ENCODE data around the gene SPATA2L. TPM values are rescaled to one million over a fixed set of nuclear protein-coding genes. Genes with fewer than 3 reads are reported as not detected.

Gene SPATA2L
- total and polyA plus RNA-seq, 2 of the 13 experiments (the other 11 are each of a cell fraction or from before 2014, with no cell fraction given), result 9.1 to 20.7 TPM

DNA sequence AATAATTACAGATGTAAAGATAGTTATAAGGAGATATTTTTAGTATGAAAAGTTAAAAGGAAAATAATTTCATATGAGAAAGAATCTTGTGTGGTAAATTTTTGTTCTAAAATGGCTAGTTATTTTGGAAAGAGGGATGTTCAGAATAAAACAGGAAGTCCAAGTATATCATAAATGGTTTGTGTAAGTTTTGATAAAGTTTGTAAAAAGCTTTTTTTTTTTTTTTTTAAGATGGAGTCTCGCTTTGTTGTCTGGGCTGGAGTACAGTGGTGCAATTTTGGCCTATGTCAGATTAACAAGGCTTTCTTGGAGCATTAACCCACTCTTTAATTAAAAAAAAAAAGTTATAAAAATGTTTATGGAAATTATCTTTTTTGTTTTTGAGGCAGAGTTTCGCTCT is 23.2 kb downstream of the SPATA2L start (continued):
- TF ChIP-seq, protein P1, sequence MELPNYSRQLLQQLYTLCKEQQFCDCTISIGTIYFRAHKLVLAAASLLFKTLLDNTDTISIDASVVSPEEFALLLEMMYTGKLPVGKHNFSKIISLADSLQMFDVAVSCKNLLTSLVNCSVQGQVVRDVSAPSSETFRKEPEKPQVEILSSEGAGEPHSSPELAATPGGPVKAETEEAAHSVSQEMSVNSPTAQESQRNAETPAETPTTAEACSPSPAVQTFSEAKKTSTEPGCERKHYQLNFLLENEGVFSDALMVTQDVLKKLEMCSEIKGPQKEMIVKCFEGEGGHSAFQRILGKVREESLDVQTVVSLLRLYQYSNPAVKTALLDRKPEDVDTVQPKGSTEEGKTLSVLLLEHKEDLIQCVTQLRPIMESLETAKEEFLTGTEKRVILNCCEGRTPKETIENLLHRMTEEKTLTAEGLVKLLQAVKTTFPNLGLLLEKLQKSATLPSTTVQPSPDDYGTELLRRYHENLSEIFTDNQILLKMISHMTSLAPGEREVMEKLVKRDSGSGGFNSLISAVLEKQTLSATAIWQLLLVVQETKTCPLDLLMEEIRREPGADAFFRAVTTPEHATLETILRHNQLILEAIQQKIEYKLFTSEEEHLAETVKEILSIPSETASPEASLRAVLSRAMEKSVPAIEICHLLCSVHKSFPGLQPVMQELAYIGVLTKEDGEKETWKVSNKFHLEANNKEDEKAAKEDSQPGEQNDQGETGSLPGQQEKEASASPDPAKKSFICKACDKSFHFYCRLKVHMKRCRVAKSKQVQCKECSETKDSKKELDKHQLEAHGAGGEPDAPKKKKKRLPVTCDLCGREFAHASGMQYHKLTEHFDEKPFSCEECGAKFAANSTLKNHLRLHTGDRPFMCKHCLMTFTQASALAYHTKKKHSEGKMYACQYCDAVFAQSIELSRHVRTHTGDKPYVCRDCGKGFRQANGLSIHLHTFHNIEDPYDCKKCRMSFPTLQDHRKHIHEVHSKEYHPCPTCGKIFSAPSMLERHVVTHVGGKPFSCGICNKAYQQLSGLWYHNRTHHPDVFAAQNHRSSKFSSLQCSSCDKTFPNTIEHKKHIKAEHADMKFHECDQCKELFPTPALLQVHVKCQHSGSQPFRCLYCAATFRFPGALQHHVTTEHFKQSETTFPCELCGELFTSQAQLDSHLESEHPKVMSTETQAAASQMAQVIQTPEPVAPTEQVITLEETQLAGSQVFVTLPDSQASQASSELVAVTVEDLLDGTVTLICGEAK (IDR thresholded peaks at IDR 0.05), result 0 out of 2 replicates have a peak, but pooled peaks have one; percentile 12
- TF ChIP-seq, protein P1 (CRISPR knock-in tag; IDR thresholded peaks at IDR 0.05), result no peak
- TF ChIP-seq, protein P2, sequence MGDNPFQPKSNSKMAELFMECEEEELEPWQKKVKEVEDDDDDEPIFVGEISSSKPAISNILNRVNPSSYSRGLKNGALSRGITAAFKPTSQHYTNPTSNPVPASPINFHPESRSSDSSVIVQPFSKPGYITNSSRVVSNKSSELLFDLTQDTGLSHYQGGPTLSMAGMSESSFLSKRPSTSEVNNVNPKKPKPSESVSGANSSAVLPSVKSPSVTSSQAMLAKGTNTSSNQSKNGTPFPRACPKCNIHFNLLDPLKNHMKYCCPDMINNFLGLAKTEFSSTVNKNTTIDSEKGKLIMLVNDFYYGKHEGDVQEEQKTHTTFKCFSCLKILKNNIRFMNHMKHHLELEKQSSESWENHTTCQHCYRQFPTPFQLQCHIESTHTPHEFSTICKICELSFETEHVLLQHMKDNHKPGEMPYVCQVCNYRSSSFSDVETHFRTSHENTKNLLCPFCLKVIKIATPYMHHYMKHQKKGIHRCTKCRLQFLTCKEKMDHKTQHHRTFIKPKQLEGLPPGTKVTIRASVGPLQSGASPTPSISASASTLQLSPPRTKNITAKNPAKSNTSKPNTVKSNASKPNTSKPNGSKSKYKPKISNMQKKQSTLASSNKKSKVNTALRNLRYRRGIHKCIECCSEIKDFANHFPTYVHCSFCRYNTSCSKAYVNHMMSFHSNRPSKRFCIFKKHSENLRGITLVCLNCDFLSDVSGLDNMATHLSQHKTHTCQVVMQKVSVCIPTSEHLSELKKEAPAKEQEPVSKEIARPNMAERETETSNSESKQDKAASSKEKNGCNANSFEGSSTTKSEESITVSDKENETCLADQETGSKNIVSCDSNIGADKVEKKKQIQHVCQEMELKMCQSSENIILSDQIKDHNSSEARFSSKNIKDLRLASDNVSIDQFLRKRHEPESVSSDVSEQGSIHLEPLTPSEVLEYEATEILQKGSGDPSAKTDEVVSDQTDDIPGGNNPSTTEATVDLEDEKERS (CRISPR knock-in tag; IDR thresholded peaks at IDR 0.05), result peak; percentile 59; the same call in 1 of the 2 replicates
- TF ChIP-seq MTF2 (CRISPR knock-in tag; IDR thresholded peaks at IDR 0.05; ENCODE audit: borderline replicate concordance) (no peak), ONECUT2 (CRISPR knock-in tag; IDR thresholded peaks at IDR 0.05) (no peak), ZNF510 (CRISPR knock-in tag; IDR thresholded peaks at IDR 0.05; ENCODE audit: low read depth) (no peak), HDAC1 (CRISPR knock-in tag; IDR thresholded peaks at IDR 0.05) (no peak), FOSL2 (CRISPR knock-in tag; IDR thresholded peaks at IDR 0.05) (no peak), JDP2 (CRISPR knock-in tag; IDR thresholded peaks at IDR 0.05; ENCODE audit: borderline replicate concordance) (no peak)
- TF ChIP-seq, protein P3, sequence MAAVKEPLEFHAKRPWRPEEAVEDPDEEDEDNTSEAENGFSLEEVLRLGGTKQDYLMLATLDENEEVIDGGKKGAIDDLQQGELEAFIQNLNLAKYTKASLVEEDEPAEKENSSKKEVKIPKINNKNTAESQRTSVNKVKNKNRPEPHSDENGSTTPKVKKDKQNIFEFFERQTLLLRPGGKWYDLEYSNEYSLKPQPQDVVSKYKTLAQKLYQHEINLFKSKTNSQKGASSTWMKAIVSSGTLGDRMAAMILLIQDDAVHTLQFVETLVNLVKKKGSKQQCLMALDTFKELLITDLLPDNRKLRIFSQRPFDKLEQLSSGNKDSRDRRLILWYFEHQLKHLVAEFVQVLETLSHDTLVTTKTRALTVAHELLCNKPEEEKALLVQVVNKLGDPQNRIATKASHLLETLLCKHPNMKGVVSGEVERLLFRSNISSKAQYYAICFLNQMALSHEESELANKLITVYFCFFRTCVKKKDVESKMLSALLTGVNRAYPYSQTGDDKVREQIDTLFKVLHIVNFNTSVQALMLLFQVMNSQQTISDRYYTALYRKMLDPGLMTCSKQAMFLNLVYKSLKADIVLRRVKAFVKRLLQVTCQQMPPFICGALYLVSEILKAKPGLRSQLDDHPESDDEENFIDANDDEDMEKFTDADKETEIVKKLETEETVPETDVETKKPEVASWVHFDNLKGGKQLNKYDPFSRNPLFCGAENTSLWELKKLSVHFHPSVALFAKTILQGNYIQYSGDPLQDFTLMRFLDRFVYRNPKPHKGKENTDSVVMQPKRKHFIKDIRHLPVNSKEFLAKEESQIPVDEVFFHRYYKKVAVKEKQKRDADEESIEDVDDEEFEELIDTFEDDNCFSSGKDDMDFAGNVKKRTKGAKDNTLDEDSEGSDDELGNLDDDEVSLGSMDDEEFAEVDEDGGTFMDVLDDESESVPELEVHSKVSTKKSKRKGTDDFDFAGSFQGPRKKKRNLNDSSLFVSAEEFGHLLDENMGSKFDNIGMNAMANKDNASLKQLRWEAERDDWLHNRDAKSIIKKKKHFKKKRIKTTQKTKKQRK (IDR thresholded peaks at IDR 0.05; ENCODE audit: low read length), result peak; percentile 43; the same call in 1 of the 2 replicates
- TF ChIP-seq, protein P4, sequence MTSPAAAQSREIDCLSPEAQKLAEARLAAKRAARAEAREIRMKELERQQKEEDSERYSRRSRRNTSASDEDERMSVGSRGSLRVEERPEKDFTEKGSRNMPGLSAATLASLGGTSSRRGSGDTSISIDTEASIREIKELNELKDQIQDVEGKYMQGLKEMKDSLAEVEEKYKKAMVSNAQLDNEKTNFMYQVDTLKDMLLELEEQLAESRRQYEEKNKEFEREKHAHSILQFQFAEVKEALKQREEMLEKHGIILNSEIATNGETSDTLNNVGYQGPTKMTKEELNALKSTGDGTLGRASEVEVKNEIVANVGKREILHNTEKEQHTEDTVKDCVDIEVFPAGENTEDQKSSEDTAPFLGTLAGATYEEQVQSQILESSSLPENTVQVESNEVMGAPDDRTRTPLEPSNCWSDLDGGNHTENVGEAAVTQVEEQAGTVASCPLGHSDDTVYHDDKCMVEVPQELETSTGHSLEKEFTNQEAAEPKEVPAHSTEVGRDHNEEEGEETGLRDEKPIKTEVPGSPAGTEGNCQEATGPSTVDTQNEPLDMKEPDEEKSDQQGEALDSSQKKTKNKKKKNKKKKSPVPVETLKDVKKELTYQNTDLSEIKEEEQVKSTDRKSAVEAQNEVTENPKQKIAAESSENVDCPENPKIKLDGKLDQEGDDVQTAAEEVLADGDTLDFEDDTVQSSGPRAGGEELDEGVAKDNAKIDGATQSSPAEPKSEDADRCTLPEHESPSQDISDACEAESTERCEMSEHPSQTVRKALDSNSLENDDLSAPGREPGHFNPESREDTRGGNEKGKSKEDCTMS (CRISPR knock-in tag; conservative IDR thresholded peaks at IDR 0.05), result no peak
